Lung (tissue), 12 donors: ENCODE results near the gene PIM1. TPM values are rescaled to one million over a fixed set of nuclear protein-coding genes. Genes with fewer than 3 reads are reported as not detected.

Experiments
- ATAC-seq: fragments of 200-7000 bp; cut with Tn5 transposase; one replicate; pipeline ENCODE4 v1.9.1; 2020; ENCODE audit warnings: moderate number of reproducible peaks; ENCODE audit not compliant: insufficient read depth, low FRiP score
- DNase-seq, 3 donors: peaks; one replicate each; pipeline ENCODE4 v3.0.0-alpha.2; 2013 to 2017
- H3K27ac ChIP-seq, 2 donors: one replicate each; pipeline ENCODE4 v1.5.1; 2013; ENCODE audit warnings: mild to moderate bottlenecking in 2 of 2, moderate library complexity in 2 of 2, control low read depth in 1 of 2, inconsistent platforms in 1 of 2, low read depth in 1 of 2, low read length in 1 of 2
- H3K27me3 ChIP-seq, 3 donors: one replicate each; pipeline ENCODE4 v1.5.1; 2013; ENCODE audit warnings: low read length in 2 of 3; ENCODE audit not compliant: control insufficient read depth in 3 of 3, insufficient read depth in 3 of 3
- H3K36me3 ChIP-seq, 4 donors: one replicate each; pipeline ENCODE4 v1.5.1; 2013; ENCODE audit warnings: low read length in 4 of 4, mild to moderate bottlenecking in 1 of 4, moderate library complexity in 1 of 4; ENCODE audit not compliant: control insufficient read depth in 4 of 4, insufficient read depth in 4 of 4
- H3K4me1 ChIP-seq, 5 donors: one replicate each; pipeline ENCODE4 v1.5.1; 2013; ENCODE audit warnings: low read length in 5 of 5, mild to moderate bottlenecking in 2 of 5, moderate library complexity in 1 of 5; ENCODE audit not compliant: control insufficient read depth in 5 of 5, insufficient read depth in 5 of 5
- H3K4me3 ChIP-seq: one replicate; pipeline ENCODE4 v1.5.1; 2013; ENCODE audit warnings: mild to moderate bottlenecking, control low read depth, moderate library complexity
- H3K9ac ChIP-seq, 2 donors: one replicate each; pipeline ENCODE4 v1.5.1; 2013; ENCODE audit warnings: low read length in 2 of 2, control low read depth in 1 of 2; ENCODE audit not compliant: insufficient read depth in 1 of 2
- H3K9me3 ChIP-seq, 4 donors: one replicate each; pipeline ENCODE4 v1.5.1; 2013; ENCODE audit warnings: low read length in 3 of 4, mild to moderate bottlenecking in 1 of 4, moderate library complexity in 1 of 4; ENCODE audit not compliant: control insufficient read depth in 4 of 4, insufficient read depth in 3 of 4
- WGBS, 2 donors: extraction: QIAGEN DNeasy Blood & Tissue Kit; methylation state at CpG; one replicate each; pipeline ENCODE4 v1.1.7; 2013; 5-methylcytosine and 5-hydroxymethylcytosine counted together
- polyA plus RNA-seq, 2 donors: library from polyadenylated mRNA; stranded (reverse); fragments of 200-250 nt; gene quantifications; one replicate each; pipeline ENCODE4 v1.2.1, GENCODE V29; 2013
- total RNA-seq, 2 donors: library from RNA; depleted of rRNA in 1 of 2; stranded (reverse); fragments of >200 nt in 1 of 2; gene quantifications; one replicate each; pipeline ENCODE4 v1.2.1, GENCODE V29; 2014 to 2021
- TF ChIP-seq, protein P1 (sequence below): IDR thresholded peaks from 2 replicates; pipeline ENCODE4 v1.5.1; 2012; ENCODE audit warnings: mild to moderate bottlenecking; ENCODE audit errors: control extremely low read depth, extremely low read depth
- donor health status: control.
- donor health status: control.
- donor health status: Bipolar disorder and iron deficiency.
- donor health status: healthy.
- donor health status: DM: yes; HTN: yes; CAD: no.

The PIM1 gene
- total and polyA plus RNA-seq, 4 donors: 43.2 to 108 (median 52.0) TPM

DNA sequence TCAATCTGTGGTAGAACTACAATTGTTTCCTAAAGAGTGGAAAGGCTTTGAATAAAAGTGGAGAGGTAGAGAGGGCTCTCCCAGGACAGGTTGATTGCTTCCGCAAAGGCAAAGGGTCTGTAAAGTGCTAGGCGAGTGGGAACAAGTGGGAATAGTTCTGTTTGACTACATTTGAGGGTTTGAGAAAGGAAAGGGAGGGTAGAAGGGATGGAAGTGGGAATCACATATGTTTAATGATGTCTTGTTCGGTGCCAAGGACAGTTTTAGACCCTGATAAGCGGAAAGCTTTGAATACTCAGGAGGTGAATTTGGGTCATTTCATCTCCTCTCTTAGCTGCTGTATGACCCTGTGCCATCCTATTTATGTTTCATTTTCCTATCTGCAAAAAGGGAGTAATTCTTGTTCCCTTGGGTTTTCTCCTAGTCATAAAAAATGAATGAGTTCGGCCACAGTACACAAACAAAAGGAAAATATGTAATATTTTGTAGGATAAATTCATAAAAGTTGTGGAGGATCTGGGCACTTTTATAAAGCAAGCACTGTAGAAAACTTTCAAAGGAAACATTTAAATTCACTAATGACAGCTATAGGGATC lies 1.7 kb upstream of the PIM1 start:
- H3K27me3 ChIP-seq: no peaks in the 10 kb centered on the region
- no peak for ATAC-seq
- H3K4me1 ChIP-seq: peaks cover 4 to 28% (median 5%) of the 10 kb centered on the region in 5 donors
- peaks cover 0 to 8% (median 5%) of the 10 kb centered on the region in 4 donors for H3K36me3 ChIP-seq
- no peaks in the 10 kb centered on the region for H3K9me3 ChIP-seq
- 76 to 87% methylated on average over 5 of the region's 5 CpGs for WGBS, 2 donors
- peak overlapping the region in 1 of 2 donors; percentile 81 for H3K9ac ChIP-seq
- peak overlapping the region; percentile 11 to 24 for H3K27ac ChIP-seq
- peak in 2 of 3 donors; percentile 18 to 22 for DNase-seq
- TF ChIP-seq, protein P1, sequence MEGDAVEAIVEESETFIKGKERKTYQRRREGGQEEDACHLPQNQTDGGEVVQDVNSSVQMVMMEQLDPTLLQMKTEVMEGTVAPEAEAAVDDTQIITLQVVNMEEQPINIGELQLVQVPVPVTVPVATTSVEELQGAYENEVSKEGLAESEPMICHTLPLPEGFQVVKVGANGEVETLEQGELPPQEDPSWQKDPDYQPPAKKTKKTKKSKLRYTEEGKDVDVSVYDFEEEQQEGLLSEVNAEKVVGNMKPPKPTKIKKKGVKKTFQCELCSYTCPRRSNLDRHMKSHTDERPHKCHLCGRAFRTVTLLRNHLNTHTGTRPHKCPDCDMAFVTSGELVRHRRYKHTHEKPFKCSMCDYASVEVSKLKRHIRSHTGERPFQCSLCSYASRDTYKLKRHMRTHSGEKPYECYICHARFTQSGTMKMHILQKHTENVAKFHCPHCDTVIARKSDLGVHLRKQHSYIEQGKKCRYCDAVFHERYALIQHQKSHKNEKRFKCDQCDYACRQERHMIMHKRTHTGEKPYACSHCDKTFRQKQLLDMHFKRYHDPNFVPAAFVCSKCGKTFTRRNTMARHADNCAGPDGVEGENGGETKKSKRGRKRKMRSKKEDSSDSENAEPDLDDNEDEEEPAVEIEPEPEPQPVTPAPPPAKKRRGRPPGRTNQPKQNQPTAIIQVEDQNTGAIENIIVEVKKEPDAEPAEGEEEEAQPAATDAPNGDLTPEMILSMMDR: no peak
- H3K4me3 ChIP-seq: no peak overlapping the region

DNA sequence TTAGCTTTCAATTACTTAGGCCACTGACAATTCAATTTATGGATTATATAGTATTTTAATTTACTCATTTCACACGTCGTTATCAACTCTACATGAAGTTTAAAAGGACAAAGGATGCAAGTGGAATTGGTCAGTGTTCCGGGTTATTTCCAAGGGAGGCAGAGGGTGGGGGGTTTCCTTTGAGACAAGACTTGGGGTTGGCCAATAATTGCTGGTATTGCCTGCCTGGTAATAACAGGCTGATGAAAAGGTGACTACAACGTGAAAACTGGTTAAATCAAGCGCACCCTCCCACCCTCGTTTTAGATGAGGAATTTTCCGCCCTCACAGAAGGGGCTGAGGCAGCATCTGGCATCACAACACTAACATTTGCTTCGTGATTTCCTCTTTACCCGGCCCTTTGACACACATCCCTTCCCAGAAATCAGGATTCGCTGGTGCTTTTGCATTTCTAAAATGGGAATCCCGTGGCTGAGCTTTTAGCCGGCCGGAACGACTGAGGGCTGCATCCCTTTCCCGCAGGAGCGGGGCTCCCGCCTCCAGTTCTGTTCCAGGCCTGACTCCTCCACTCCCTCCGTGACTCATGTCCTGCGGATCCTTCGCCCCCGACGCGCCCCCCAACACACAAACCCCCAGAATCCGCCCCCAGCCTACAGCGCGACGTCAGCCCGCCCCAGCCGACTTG lies 999 bp upstream of the PIM1 start:
- Histone ChIP-seq H3K27me3 (no peaks in the 10 kb centered on the region), H3K9ac (peak overlapping the region; percentile 58 to 81), H3K36me3 (peaks cover 3 to 13% (median 11%) of the 10 kb centered on the region in 4 donors), H3K4me1 (peaks cover 4 to 28% (median 5%) of the 10 kb centered on the region in 5 donors), H3K9me3 (no peaks in the 10 kb centered on the region), H3K4me3 (peak overlapping the region; percentile 47), H3K27ac (peak overlapping the region; percentile 96 to 97)
- DNase-seq (peak in 1 of 3 donors; percentile 77), ATAC-seq (peak; percentile 6)
- TF ChIP-seq, protein P1: no peak
- WGBS, 2 donors: 4 to 6% methylated on average over 29 of the region's 29 CpGs

DNA sequence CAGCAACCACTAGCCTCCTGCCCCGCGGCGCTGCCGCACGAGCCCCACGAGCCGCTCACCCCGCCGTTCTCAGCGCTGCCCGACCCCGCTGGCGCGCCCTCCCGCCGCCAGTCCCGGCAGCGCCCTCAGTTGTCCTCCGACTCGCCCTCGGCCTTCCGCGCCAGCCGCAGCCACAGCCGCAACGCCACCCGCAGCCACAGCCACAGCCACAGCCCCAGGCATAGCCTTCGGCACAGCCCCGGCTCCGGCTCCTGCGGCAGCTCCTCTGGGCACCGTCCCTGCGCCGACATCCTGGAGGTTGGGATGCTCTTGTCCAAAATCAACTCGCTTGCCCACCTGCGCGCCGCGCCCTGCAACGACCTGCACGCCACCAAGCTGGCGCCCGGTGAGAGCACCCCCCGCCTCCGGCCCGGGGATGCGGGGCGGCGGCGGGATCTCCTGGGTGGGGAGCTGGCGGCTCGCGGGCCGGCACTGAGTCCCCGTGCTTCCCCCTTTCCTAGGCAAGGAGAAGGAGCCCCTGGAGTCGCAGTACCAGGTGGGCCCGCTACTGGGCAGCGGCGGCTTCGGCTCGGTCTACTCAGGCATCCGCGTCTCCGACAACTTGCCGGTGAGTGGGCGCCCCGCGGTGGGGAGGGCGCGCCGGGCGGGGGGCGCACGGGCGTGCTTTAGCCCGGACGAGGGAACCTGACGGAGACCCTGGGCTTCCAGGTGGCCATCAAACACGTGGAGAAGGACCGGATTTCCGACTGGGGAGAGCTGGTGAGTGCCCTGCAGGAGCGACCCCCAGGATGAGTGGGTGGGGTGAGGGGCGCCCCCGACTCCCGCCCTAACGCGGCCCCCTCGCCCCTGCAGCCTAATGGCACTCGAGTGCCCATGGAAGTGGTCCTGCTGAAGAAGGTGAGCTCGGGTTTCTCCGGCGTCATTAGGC lies 585 bp downstream of the PIM1 start:
- Histone ChIP-seq H3K4me3 (peak overlapping the region; percentile 99), H3K36me3 (peaks cover 9 to 22% (median 19%) of the 10 kb centered on the region in 4 donors), H3K9ac (peak overlapping the region in 1 of 2 donors; percentile 52), H3K9me3 (no peaks in the 10 kb centered on the region), H3K27ac (peak overlapping the region; percentile 82 to 99), H3K27me3 (no peaks in the 10 kb centered on the region), H3K4me1 (peaks cover 4 to 28% (median 5%) of the 10 kb centered on the region in 5 donors)
- ATAC-seq (peak; percentile 6), DNase-seq (peak; percentile 48 to 67 (median 51))
- WGBS, 2 donors: 0% methylated on average over 65 to 92 of the region's 92 CpGs
- TF ChIP-seq, protein P1: no peak
